Hippocampal formation (tissue), 2 donors: Measurements from ENCODE around the gene FCGR3B.
"Not testable (repeated sequence)": the region's sequence is repeated elsewhere in the genome, so short reads cannot be mapped to it uniquely, and the experiment has no call there.

Experiments used
- DNase-seq, 2 donors: peaks; one replicate each; lab custom pipeline; 2025; lab: John Stamatoyannopoulos, UW

Gene FCGR3B

DNA sequence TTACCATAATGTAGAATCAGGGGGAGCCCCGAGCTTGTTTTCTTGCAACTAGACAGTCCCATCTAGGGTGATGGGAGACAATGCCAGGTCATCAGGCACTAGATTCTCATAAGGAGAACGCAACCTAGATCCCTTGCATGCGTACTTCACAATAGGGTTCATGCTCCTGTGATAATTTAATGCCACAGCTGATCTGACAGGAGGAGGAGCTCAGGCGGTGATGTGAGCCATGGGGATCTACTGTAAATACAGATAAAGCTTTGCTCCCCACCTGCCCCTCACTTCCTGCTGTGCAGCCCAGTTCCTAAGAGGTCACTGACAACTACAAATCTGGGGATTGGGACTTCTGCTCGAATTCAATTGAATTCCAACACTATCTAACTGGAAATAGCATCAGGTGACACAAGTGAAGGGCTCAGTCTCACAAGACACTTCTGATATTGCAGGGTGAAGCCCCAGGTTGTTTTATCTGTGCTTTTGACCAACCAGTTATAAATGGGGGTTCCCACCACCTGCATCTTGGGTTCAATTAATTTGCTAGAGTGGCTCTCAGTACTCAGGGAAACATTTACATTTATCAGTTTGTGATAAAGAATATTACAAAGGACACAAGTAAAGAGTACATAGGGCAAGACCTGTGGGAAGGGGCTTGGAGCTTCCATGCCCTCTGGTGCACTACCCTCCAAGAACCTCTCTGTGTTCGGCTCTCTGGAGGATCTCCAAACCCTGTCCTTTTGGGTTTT, 7.4 kb upstream of the FCGR3B start:
- not testable (repeated sequence) for DNase-seq

DNA sequence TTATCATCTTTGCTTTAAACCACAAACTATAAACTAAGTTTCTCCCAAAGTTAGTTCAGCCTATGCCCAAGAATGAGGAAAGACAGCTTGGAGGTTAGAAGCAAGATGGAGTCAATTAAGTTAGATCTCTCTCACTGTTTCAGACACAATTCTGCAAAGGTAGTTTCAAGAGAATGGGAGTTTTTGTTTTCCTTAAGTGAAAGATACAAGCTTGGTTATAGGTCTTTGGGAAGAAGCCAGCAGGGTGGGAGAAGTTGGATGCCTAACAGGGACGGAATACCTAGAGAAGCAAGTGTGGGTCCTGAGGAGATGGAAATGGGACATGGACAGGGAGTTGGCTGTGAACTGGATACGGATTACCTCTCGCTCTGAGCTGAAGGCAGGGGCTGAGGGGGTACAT, 6.0 kb upstream of the FCGR3B start:
- DNase-seq = not testable (repeated sequence)

DNA sequence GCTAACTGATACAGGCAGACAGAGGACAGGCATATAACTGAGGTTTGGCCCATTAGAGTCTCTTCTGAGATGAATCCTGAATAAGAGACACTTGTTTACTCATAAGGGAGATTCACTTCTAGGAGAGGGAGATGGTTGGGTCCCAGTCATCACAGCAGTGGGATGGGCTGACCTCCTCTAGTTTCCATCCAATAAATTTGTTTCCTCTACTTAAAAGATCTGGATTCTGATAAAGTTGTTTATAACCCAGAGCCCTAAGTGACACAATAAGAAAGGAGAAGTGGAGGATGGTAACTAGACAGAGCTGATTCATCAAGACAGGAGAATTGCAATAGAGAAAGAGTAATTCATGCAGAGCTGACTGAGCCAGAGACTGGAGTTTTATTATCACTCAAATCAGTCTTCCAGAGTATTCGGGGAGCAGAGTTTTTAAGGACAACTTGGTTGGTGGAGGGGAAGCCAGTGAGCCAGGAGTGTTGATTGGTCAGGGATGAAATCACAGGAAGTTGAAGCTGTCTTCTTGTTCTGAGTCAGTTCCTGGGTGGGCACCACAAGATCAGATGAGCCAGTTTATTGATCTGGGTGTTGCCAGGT, 5.3 kb upstream of the FCGR3B start:
- DNase-seq = not testable (repeated sequence)

DNA sequence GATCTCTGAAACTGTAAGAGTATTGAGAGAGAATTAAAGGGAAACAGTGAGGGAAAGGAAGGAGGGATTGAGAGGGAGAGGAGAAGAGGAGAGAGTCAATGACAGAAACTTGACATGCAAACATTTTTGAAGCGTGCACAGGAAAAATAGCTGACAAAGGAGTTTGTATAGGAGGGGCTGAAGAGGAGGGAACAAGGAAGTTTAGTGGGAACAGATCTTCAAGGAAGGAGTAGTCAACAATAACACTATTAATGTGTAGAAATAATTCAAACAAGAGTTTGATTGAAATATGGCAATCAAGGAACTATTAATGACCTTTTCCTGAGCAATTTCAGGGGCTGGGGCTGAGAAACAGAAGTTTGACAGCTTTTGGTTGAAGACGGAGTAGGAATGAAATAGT, 4.0 kb upstream of the FCGR3B start:
- not testable (repeated sequence) for DNase-seq

DNA sequence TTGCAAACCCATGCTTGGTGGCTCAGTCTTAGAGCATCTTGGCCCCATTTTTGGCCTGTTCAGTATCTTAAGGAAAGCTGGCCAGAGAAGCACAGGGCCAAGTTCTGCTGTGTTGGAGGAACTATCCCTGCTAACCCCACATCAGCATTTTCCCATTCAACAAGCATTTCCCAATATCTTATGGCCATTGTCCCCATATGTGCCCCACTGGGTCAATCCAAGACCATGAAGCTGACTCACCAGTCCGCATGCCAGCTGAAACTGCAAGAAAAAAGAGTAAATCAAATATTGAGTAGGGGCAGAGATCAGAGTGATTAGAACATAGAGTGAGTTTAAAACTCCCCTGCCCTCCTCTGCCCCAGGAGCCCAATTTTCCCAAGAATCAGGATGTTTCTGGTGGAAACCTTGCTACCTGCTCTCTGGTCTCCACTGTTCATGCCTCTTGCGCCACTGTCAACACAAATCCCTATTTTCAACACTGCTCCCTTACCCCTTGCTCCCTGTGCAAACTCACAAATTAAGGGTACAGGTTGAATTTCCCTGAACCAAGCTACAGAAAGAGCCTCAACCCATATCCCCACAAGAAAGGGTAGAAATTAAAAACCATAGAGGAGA, 741 bp downstream of the FCGR3B start:
- DNase-seq = not testable (repeated sequence)

DNA sequence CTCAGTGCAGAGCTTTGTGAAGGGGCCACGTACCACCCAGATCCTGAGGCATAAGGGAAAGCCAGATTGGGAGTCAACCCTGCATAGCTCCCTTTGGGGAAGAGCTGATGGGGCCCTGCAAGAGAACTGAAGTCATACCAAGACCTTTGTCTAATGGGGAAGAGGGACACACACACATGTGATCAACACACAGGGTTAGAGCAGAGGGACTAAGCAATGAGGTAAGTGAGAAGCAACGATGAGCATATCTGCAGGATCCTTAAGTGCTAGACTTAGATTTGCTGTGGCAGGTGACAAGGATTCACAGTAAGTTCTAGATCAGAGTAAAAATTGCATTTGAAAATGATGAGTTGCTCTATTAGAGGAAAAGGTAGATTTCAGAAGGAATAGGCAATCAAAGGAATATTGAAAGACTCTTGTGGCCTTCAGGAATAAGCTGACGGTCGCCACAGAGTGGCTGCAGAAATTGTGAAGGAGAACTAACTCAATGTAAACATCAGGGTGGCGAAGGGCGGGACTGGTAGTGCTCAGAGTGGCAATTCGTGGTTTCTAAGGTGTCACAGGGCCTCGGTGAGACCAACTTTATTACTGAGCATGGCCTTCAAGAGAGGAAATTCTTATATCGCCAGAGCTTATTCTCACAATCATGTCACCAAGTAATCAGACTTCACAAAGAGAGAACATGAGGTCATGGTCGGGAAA, 4.4 kb downstream of the FCGR3B start:
- not testable (repeated sequence) for DNase-seq

DNA sequence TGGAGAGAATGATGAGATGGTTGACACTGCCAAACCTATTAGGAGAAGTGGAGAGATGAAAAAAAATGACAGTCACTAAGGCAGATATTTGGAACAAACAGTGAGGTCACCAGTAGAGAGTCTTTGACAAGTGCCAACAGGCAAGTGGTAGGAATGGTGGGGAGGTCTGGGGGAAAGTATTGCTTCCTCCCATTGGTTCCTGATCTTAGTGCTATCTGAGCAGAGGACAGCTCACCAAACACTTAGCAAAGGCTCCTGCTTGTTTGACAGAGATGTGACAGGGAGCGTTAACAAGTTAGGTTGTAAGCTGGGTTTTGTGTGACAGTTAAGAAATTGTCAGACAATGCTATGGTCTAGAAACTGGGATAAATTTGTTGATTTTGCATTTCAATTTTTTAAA, 6.4 kb downstream of the FCGR3B start:
- not testable (repeated sequence) for DNase-seq

DNA sequence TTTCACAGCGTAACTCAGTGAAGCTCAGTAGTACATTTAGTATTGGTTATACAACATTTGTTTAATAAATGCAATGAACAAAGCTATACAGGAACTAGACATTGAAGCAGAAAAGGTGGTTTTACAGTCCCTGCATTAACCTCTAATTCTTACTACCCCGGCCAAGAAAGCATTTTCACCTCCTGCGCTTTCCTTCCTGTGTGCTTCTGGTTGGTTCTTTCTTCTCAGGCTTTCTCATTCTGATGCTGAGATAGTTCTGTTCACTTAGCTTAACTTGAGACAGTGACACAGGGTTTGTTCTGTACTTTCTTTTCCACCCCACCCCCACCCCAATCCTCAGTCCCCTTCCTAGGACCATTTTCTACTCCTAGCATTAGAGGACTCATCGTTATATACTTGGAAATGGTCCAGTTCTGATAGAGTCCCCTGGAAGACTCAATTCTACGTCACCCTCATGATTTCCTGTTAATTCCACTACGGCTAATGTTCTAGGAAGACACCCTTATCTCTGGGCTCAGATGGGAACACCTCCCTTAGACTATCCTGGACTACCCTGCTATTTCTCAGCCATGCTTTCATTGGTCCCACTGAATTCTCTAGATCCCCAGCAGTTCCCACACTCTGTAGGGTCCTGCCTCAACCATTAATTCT, 7.5 kb downstream of the FCGR3B start:
- not testable (repeated sequence) for DNase-seq

DNA sequence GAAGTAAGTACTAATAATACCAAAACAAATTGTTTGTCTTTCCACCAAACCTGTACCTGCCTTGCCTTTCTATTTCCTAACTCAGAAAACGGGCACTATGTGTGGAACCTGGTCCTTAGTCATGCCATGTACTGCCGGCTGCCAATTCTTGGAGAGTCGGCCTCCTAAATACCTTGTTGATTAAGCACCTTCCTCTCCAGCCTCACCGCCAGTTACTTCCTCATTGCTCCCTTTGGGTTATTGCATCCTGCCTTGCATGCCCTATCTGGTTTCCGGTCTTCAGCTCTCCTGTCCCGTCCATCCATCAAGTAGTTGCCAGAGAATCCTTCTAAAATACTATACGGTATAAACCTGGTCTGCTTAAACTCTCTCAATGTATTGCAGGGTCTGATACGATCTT, 8.9 kb downstream of the FCGR3B start:
- not testable (repeated sequence) for DNase-seq

DNA sequence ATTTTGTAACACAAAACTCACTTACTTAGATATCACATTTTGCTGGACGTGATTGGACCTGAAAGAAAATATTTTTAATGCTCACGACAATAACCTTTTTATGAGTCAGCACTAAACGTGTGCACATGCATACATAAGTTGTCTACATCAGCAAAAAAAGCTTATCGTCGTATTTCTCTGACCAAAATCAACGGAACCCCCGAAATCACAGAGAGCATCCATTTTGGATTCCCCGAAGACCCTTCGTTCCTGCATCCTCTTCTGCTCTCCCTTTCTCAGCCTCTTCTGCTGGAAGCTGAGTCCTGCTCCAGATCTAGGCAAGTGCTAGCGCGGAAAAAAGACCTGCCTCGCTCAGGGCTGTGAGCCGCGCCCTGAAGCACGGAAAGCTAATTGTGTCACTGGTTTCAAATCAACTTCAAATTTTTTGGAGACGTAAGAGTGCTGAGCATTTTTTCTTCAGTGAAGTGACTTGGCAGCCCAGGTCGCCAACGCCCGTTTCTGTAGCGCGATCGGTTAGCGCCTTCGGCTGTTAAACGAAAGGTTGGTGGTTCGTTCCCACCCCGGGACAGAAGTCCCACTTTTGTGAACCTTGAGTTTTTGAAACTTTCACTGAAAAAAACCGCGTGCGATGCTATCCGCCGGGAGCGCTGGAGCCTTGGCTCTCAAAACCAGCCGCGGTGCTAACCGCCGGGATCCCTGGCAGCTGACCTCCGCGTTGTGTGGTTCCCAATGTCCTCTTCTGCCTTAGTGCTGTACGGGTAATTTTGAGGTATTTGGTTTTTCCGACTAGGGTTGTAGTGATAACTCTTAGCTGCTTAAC, 9.6 kb downstream of the FCGR3B start:
- DNase-seq = peak; percentile 50 to 55

DNA sequence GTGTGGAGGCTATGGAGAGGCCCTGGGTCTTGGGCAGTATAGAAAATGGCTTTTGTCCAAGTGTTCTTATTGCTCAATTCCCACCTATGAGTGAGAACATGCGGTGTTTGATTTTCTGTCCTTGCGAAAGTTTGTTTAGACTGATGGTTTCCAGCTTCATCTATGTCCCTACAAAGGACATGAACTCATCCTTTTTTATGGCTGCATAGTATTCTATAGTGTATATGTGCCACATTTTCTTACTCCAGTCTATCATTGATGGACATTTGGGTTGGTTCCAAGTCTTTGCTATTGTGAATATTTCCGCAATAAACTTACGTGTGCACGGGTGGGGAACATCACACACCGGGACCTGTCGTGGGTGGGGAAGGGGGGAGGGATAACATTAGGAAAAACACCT, 10.6 kb downstream of the FCGR3B start:
- DNase-seq = not testable (repeated sequence)

DNA sequence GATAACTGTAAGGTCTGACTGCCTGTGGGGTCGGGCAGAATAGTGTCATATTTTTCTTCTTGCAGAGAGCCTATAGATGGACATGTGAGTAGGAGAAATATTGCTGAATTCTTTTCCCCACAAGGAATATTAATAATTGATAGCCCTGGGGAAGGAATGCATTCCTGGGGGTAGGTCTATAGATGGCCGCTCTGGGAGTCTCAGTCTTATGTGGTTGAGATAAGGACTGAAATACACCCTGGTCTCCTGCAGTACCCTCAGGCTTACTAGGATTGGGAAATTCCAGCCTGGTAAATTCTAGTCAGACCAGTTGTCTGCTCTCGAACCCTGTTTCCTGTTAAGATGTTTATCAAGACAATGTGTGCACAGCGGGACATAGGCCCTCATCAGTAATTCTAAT, 12.5 kb downstream of the FCGR3B start:
- not testable (repeated sequence) for DNase-seq

DNA sequence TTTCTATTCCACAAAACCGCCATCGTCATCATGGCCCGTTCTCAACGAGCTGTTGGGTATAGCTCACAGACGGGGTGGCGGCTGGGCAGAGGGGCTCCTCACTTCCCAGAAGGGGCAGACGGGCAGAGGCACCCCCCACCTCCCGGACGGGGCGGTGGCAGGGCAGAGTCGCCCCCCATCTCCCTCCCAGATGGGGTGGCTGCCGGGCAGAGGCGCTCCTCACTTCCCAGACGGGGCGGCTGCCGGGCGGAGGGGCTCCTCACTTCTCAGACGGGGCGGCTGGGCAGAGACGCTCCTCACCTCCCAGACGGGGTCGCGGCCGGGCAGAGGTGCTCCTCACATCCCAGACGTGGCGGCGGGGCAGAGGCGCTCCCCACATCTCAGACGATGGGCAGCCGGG, 14.6 kb downstream of the FCGR3B start:
- not testable (repeated sequence) for DNase-seq

DNA sequence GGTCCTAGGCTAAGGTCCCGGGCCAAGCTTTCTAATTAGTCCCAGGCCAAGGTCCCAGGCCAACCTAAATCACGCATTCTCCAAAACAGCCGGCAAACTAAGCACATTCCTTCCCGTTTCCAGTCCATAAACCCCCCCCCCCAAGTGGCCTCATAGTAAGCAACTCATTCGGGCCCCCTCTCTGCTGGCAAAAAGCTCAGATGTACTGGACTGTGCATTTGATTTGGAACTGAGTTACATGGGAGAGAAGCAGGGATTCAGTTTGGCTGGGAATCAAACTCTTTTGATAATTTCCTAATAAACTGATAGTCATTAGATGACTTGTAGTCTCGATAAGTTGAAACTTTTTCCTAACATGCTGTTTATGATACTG, 17.8 kb downstream of the FCGR3B start:
- not testable (repeated sequence) for DNase-seq

DNA sequence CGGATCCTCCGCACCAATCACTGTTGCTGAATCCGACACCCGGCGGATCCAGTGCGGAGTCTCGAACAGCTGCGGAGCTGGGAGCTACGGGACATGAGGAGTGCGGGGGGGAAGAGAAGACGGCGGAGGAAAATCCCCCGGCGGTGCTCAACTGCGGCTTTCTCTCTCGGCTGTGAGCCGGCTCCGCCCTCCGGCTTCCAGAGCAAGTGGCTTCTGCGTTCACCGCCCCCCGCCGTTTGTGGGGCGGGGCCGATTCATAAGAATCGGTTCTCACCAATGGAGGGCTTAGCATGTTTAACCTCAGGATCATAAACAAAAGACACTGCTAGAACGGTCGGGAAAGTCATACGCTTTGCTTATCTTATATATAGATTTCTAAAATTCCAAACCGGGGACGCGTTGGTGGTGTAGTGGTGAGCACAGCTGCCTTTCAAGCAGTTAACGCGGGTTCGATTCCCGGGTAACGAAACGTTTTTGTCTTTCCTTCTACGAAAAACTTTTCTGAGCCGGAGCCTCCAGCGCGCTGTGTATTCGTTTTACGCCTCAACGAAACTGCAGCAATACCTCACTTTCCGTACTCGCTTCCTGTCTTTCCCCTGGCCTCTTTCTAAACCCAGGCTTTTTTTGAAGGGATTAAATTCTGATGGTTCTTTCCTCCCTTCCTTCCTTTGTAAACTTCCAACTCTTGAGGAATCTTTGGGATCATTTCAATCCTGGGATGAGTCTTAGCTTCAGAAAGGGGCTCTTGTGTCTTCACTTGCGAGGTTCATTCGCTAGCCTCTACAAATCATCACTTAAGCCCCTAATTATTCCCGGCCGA, 18.4 kb downstream of the FCGR3B start:
- peak; percentile 85 to 88 for DNase-seq

DNA sequence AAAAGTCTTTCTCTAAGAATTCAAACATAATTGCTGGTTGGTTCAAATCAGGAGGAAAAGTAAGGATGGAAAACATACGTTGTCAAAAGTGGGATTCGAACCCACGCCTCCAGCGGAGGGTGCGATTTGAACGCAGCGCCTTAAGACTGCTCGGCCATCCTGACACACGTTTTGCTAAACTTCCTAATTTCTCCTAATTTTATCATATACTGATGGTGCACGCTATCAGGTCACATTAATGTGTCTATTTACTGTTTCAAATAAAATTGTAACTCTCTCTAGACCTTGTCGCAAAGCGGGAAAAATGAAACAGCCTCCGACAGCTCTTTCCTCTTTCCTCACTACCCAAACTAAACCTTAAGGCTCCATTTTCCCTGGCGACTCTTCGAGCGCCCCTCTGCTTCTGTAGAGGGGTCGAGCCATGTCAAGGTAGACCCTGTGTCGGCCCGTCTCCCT, 19.1 kb downstream of the FCGR3B start:
- not testable (repeated sequence) for DNase-seq

DNA sequence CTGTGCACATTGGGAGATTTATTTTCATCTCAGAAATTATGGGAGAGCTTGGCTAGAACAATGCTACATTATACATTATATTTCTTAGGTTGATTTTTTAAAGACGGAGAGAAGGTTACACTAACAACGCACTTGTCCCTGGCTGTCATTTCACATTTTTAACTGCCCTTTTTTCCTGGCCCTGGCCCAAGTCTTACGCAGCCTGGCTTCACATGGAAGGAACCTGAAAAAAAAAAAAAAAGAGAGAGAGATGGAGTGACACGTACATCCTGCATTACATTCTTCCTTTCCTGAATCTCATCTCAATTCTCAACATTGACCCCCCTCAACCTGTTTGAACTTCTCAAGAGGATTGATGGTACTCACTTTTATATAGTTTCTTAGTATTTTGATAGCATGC, 20.8 kb downstream of the FCGR3B start:
- DNase-seq = not testable (repeated sequence)

DNA sequence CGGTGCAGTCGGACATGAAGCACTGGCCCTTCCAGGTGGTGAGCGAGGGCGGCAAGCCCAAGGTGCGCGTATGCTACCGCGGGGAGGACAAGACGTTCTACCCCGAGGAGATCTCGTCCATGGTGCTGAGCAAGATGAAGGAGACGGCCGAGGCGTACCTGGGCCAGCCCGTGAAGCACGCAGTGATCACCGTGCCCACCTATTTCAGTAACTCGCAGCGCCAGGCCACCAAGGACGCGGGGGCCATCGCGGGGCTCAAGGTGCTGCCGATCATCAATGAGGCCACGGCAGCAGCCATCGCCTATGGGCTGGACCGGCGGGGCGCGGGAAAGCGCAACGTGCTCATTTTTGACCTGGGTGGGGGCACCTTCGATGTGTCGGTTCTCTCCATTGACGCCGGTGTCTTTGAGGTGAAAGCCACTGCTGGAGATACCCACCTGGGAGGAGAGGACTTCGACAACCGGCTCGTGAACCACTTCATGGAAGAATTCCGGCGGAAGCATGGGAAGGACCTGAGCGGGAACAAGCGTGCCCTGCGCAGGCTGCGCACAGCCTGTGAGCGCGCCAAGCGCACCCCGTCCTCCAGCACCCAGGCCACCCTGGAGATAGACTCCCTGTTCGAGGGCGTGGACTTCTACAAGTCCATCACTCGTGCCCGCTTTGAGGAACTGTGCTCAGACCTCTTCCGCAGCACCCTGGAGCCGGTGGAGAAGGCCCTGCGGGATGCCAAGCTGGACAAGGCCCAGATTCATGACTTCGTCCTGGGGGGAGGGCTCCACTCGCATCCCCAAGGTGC, 24.2 kb downstream of the FCGR3B start:
- DNase-seq = not testable (repeated sequence)
